Activated naive CD8-positive, alpha-beta T cell treated with anti-CD3 and anti-CD28 coated beads, Interleukin-2, amount 50 U/mL, for 24 hours (primary cell): ENCODE results near the gene PPP1R3G.

Source experiments
- ATAC-seq: fragments of 150-1000 bp; cut with Tn5 transposase; one replicate; pipeline ENCODE4 v1.10.0; 2021
- DNase-seq: peaks from one replicate; pipeline ENCODE4 v3.0.0; 2021
- H3K27ac Mint-ChIP-seq: one replicate; pipeline ENCODE4 v1.8.0; 2021; ENCODE audit warnings: mild to moderate bottlenecking, mixed read lengths
- H3K27me3 Mint-ChIP-seq: one replicate; pipeline ENCODE4 v1.8.0; 2021; ENCODE audit warnings: mixed read lengths
- H3K36me3 Mint-ChIP-seq: one replicate; pipeline ENCODE4 v1.8.0; 2021; ENCODE audit warnings: low read depth, mixed read lengths
- H3K4me1 Mint-ChIP-seq: one replicate; pipeline ENCODE4 v1.8.0; 2021; ENCODE audit warnings: mixed read lengths
- H3K4me3 Mint-ChIP-seq: one replicate; pipeline ENCODE4 v1.8.0; 2021; ENCODE audit warnings: mild to moderate bottlenecking, moderate library complexity, mixed read lengths
- H3K9me3 Mint-ChIP-seq: one replicate; pipeline ENCODE4 v1.8.0; 2021; ENCODE audit warnings: mixed read lengths

Gene PPP1R3G

GRCh38 chr6:5094327-5094726 lies 9.2 kb downstream of the PPP1R3G start:
- H3K27me3 Mint-ChIP-seq = peaks cover 30% of the 10 kb centered on the region
- no peak overlapping the region for H3K4me3 Mint-ChIP-seq
- DNase-seq (no peak), ATAC-seq (no peak)
- peaks cover 6% of the 10 kb centered on the region for H3K4me1 Mint-ChIP-seq
- H3K9me3 Mint-ChIP-seq = no peaks in the 10 kb centered on the region
- H3K27ac Mint-ChIP-seq = no peak overlapping the region
- H3K36me3 Mint-ChIP-seq = no peaks in the 10 kb centered on the region

GRCh38 chr6:5095236-5095635 lies 10.1 kb downstream of the PPP1R3G start:
- peaks cover 6% of the 10 kb centered on the region for H3K4me1 Mint-ChIP-seq
- no peak overlapping the region for H3K4me3 Mint-ChIP-seq
- H3K9me3 Mint-ChIP-seq = peaks cover 4% of the 10 kb centered on the region
- H3K36me3 Mint-ChIP-seq = no peaks in the 10 kb centered on the region
- ATAC-seq = no peak
- DNase-seq = no peak
- no peak overlapping the region for H3K27ac Mint-ChIP-seq
- peaks cover 24% of the 10 kb centered on the region for H3K27me3 Mint-ChIP-seq

GRCh38 chr6:5096482-5096881 lies 11.3 kb downstream of the PPP1R3G start:
- peaks cover 4% of the 10 kb centered on the region for H3K9me3 Mint-ChIP-seq
- peaks cover 17% of the 10 kb centered on the region for H3K27me3 Mint-ChIP-seq
- no peak overlapping the region for H3K4me3 Mint-ChIP-seq
- no peak overlapping the region for H3K27ac Mint-ChIP-seq
- no peaks in the 10 kb centered on the region for H3K36me3 Mint-ChIP-seq
- ATAC-seq = no peak
- peaks cover 5% of the 10 kb centered on the region for H3K4me1 Mint-ChIP-seq
- DNase-seq = no peak

GRCh38 chr6:5098501-5099270 lies 13.5 kb downstream of the PPP1R3G start:
- no peak overlapping the region for H3K4me3 Mint-ChIP-seq
- peaks cover 2% of the 10 kb centered on the region for H3K36me3 Mint-ChIP-seq
- ATAC-seq (no peak), DNase-seq (no peak)
- no peaks in the 10 kb centered on the region for H3K4me1 Mint-ChIP-seq
- peaks cover 4% of the 10 kb centered on the region for H3K27me3 Mint-ChIP-seq
- no peak overlapping the region for H3K27ac Mint-ChIP-seq
- peaks cover 4% of the 10 kb centered on the region for H3K9me3 Mint-ChIP-seq

- H3K9me3 Mint-ChIP-seq = peaks cover 4% of the 10 kb centered on the region
These were observed 14.4 kb downstream of the PPP1R3G start for GRCh38 chr6:5099537-5099936.

GRCh38 chr6:5100806-5101205 lies 15.7 kb downstream of the PPP1R3G start:
- DNase-seq = no peak
- peaks cover 2% of the 10 kb centered on the region for H3K36me3 Mint-ChIP-seq
- no peak for ATAC-seq
- H3K27ac Mint-ChIP-seq = no peak overlapping the region
- no peak overlapping the region for H3K4me3 Mint-ChIP-seq
- peaks cover 4% of the 10 kb centered on the region for H3K9me3 Mint-ChIP-seq
- H3K4me1 Mint-ChIP-seq = no peaks in the 10 kb centered on the region
- no peaks in the 10 kb centered on the region for H3K27me3 Mint-ChIP-seq

More at GRCh38 chr6:5099537-5099936, 14.4 kb downstream of the PPP1R3G start:
- ATAC-seq (no peak), DNase-seq (no peak)
- H3K27ac Mint-ChIP-seq = no peak overlapping the region
- H3K27me3 Mint-ChIP-seq = peaks cover 2% of the 10 kb centered on the region
- H3K36me3 Mint-ChIP-seq = peaks cover 2% of the 10 kb centered on the region
- H3K4me3 Mint-ChIP-seq = no peak overlapping the region
- no peaks in the 10 kb centered on the region for H3K4me1 Mint-ChIP-seq

- Mint-ChIP-seq H3K36me3 (peaks cover 2% of the 10 kb centered on the region), H3K27me3 (no peaks in the 10 kb centered on the region), H3K27ac (no peak overlapping the region), H3K9me3 (peaks cover 4% of the 10 kb centered on the region), H3K4me3 (no peak overlapping the region), H3K4me1 (no peaks in the 10 kb centered on the region)
- ATAC-seq (no peak), DNase-seq (no peak)
These were observed 17.3 kb downstream of the PPP1R3G start for GRCh38 chr6:5102267-5102970.

- ATAC-seq (no peak), DNase-seq (no peak)
- Mint-ChIP-seq H3K4me3 (no peak overlapping the region), H3K36me3 (peaks cover 2% of the 10 kb centered on the region), H3K27ac (no peak overlapping the region), H3K9me3 (peaks cover 4% of the 10 kb centered on the region), H3K27me3 (no peaks in the 10 kb centered on the region), H3K4me1 (no peaks in the 10 kb centered on the region)
These were observed 18.1 kb downstream of the PPP1R3G start for GRCh38 chr6:5103250-5103649.

- no peak for ATAC-seq
- no peaks in the 10 kb centered on the region for H3K27me3 Mint-ChIP-seq
- H3K9me3 Mint-ChIP-seq = peaks cover 2% of the 10 kb centered on the region
- H3K36me3 Mint-ChIP-seq = peaks cover 2% of the 10 kb centered on the region
- no peak overlapping the region for H3K4me3 Mint-ChIP-seq
- DNase-seq = no peak
- no peak overlapping the region for H3K27ac Mint-ChIP-seq
- H3K4me1 Mint-ChIP-seq = no peaks in the 10 kb centered on the region
These were observed 19.5 kb downstream of the PPP1R3G start for GRCh38 chr6:5104667-5105066.

GRCh38 chr6:5105146-5105545 lies 20.0 kb downstream of the PPP1R3G start:
- ATAC-seq (no peak), DNase-seq (no peak)
- Mint-ChIP-seq H3K4me1 (no peaks in the 10 kb centered on the region), H3K36me3 (peaks cover 3% of the 10 kb centered on the region), H3K27ac (no peak overlapping the region), H3K9me3 (no peaks in the 10 kb centered on the region), H3K4me3 (no peak overlapping the region), H3K27me3 (no peaks in the 10 kb centered on the region)

GRCh38 chr6:5107341-5107740 lies 22.2 kb downstream of the PPP1R3G start:
- DNase-seq = no peak
- no peak for ATAC-seq
- no peaks in the 10 kb centered on the region for H3K27me3 Mint-ChIP-seq
- H3K36me3 Mint-ChIP-seq = peaks cover 9% of the 10 kb centered on the region
- H3K9me3 Mint-ChIP-seq = no peaks in the 10 kb centered on the region
- H3K4me3 Mint-ChIP-seq = no peak overlapping the region
- no peaks in the 10 kb centered on the region for H3K4me1 Mint-ChIP-seq
- H3K27ac Mint-ChIP-seq = no peak overlapping the region

- Mint-ChIP-seq H3K36me3 (peaks cover 8% of the 10 kb centered on the region), H3K4me1 (no peaks in the 10 kb centered on the region), H3K27me3 (no peaks in the 10 kb centered on the region), H3K4me3 (no peak overlapping the region), H3K9me3 (no peaks in the 10 kb centered on the region), H3K27ac (no peak overlapping the region)
- DNase-seq (no peak), ATAC-seq (no peak)
These were observed 22.9 kb downstream of the PPP1R3G start for GRCh38 chr6:5108068-5108467.

- peaks cover 8% of the 10 kb centered on the region for H3K36me3 Mint-ChIP-seq
- DNase-seq = no peak
- no peak overlapping the region for H3K27ac Mint-ChIP-seq
- no peaks in the 10 kb centered on the region for H3K9me3 Mint-ChIP-seq
- H3K27me3 Mint-ChIP-seq = no peaks in the 10 kb centered on the region
- no peak for ATAC-seq
- no peak overlapping the region for H3K4me3 Mint-ChIP-seq
- H3K4me1 Mint-ChIP-seq = no peaks in the 10 kb centered on the region
These were observed 23.5 kb downstream of the PPP1R3G start for GRCh38 chr6:5108536-5109150.

GRCh38 chr6:5109436-5109835 lies 24.3 kb downstream of the PPP1R3G start:
- ATAC-seq (no peak), DNase-seq (no peak)
- H3K4me3 Mint-ChIP-seq = no peak overlapping the region
- no peaks in the 10 kb centered on the region for H3K9me3 Mint-ChIP-seq
- peaks cover 8% of the 10 kb centered on the region for H3K36me3 Mint-ChIP-seq
- H3K4me1 Mint-ChIP-seq = no peaks in the 10 kb centered on the region
- no peaks in the 10 kb centered on the region for H3K27me3 Mint-ChIP-seq
- H3K27ac Mint-ChIP-seq = no peak overlapping the region

- DNase-seq = no peak
- Mint-ChIP-seq H3K9me3 (no peaks in the 10 kb centered on the region), H3K4me3 (no peak overlapping the region), H3K27me3 (no peaks in the 10 kb centered on the region), H3K27ac (no peak overlapping the region), H3K36me3 (peaks cover 8% of the 10 kb centered on the region), H3K4me1 (no peaks in the 10 kb centered on the region)
- ATAC-seq = no peak
These were observed 25.1 kb downstream of the PPP1R3G start for GRCh38 chr6:5110246-5110645.
